Tibial nerve (tissue), 3 donors: Measurements from ENCODE around the gene RMI2.

ENCODE experiments used
- CTCF ChIP-seq, 5 experiments: fragments of 200-600 bp in 3 of 5; fragments of 450-650 bp in 2 of 5; sonication (generic) in 3 of 5; IDR thresholded peaks; one replicate each; pipeline ENCODE4 v1.5.1; 2016 to 2019; ENCODE audit warnings: antibody characterized with exemption in 5 of 5, mild to moderate bottlenecking in 3 of 5, moderate library complexity in 2 of 5
- POLR2A ChIP-seq, 2 donors: fragments of 450-650 bp; IDR thresholded peaks; one replicate each; pipeline ENCODE4 v1.6.1; 2017; ENCODE audit warnings: antibody characterized with exemption in 2 of 2, mild to moderate bottlenecking in 2 of 2, moderate library complexity in 2 of 2

DNA sequence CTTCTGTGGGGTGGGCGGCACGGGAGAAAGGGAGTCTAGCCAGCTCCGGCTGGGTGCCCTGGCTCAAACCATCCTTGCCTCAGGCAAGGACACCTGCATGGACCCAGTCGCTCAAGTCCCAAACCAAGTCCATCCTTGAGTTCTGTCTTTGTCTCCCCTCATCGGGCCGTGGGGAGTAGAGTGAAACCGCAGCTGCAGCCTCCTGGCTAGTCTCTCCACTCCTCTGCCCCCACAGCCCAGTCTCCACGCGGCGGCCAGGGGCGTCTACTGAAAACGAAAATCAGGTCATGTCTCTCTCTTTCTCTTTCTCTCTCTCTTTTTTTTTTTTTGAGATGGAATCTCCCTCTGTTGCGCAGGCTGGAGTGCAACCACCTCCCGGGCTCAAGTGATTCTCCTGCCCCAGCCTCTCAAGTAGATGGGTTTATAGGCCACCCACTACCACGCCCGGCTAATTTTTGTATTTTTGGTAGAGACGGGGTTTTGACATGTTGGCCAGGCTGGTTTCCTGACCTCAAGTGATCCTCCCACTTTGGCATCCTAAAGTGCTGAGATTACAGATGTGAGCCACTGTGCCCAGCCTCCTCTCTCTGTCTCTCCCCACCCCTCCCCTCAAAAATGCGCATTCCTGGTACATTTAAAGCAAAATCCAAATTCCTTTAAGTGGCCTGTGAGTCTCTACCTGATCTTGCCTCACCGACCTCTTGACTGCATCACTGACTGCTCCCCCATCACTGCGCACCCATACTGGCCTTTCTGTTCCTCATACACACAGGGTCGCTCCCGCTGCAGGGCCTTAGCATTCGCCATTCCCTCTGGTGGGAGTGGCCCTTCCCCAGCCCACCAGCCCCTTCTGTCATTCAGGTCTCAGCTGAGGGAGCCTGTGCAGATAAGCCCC is 17.7 kb upstream of the RMI2 start:
- TF ChIP-seq CTCF (IDR thresholded peaks at IDR 0.05) (no peak), POLR2A (IDR thresholded peaks at IDR 0.05) (no peak)
